Fibroblast of lung (primary cell): ENCODE data around the gene CADM2. TPM values are rescaled to one million over a fixed set of nuclear protein-coding genes. Genes with fewer than 3 reads are reported as not detected.

Source experiments
- DNase-seq, 2 donors: peaks; one replicate each; pipeline versions ENCODE4 v3.0.0 to v3.0.0-alpha.2; 2010; ENCODE audit warnings: low read depth in 2 of 2
- H2AFZ ChIP-seq: 2 replicates; pipeline ENCODE4 v1.5.1; 2012; ENCODE audit warnings: low read length, control low read depth, inconsistent platforms
- H3K27ac ChIP-seq: 2 replicates; pipeline ENCODE4 v1.5.1; 2011; ENCODE audit warnings: low read length, control low read depth; ENCODE audit not compliant: insufficient read depth
- H3K27me3 ChIP-seq: 2 replicates; pipeline ENCODE4 v1.5.1; 2011; ENCODE audit warnings: mild to moderate bottlenecking, low read length; ENCODE audit not compliant: control insufficient read depth, insufficient read depth
- H3K36me3 ChIP-seq: 2 replicates; pipeline ENCODE4 v1.5.1; 2011; ENCODE audit warnings: low read length; ENCODE audit not compliant: control insufficient read depth, insufficient read depth
- H3K4me1 ChIP-seq: 2 replicates; pipeline ENCODE4 v1.5.1; 2011; ENCODE audit warnings: low read length; ENCODE audit not compliant: control insufficient read depth, insufficient read depth; ENCODE audit errors: extremely low read depth
- H3K4me2 ChIP-seq: 2 replicates; pipeline ENCODE4 v1.5.1; 2011; ENCODE audit warnings: low read length, control low read depth; ENCODE audit not compliant: insufficient read depth; ENCODE audit errors: extremely low read depth
- H3K4me3 ChIP-seq, 4 experiments: fragments of 200-600 bp in 1 of 4; sonication (generic) in 1 of 4; replicated peaks in 1 of 4; 2 replicates each; pipeline ENCODE4 v1.5.1; 2011 to 2016; ENCODE audit warnings: low read length in 4 of 4, low read depth in 3 of 4, mild to moderate bottlenecking in 3 of 4, control low read depth in 2 of 4, inconsistent platforms in 1 of 4, mixed read lengths in 1 of 4; ENCODE audit not compliant: insufficient read depth in 1 of 4; ENCODE audit errors: control extremely low read depth in 1 of 4
- H3K79me2 ChIP-seq: 2 replicates; pipeline ENCODE4 v1.5.1; 2012; ENCODE audit warnings: mild to moderate bottlenecking, low read length, inconsistent platforms; ENCODE audit not compliant: control insufficient read depth, insufficient read depth
- H3K9ac ChIP-seq: 2 replicates; pipeline ENCODE4 v1.5.1; 2011; ENCODE audit warnings: mild to moderate bottlenecking, low read length, control low read depth; ENCODE audit not compliant: insufficient read depth
- H3K9me3 ChIP-seq: 2 replicates; pipeline ENCODE4 v1.5.1; 2012; ENCODE audit warnings: low read depth, low read length; ENCODE audit not compliant: control insufficient read depth, insufficient read depth
- H4K20me1 ChIP-seq: 2 replicates; pipeline ENCODE4 v1.5.1; 2011; ENCODE audit warnings: low read length; ENCODE audit not compliant: control insufficient read depth, insufficient read depth; ENCODE audit errors: extremely low read depth
- CTCF ChIP-seq, 2 donors: IDR thresholded peaks in 1 of 2; conservative IDR thresholded peaks in 1 of 2; 1 replicate in 1 of 2; 2 replicates in 1 of 2; pipeline ENCODE4 v1.5.1; 2011 to 2012; ENCODE audit warnings: low read length in 2 of 2, control low read depth in 1 of 2, inconsistent platforms in 1 of 2, low read depth in 1 of 2, mild to moderate bottlenecking in 1 of 2
- EZH2 ChIP-seq: IDR thresholded peaks from 2 replicates; pipeline ENCODE4 v1.5.1; 2012; ENCODE audit warnings: low read length, control low read depth, mild to moderate bottlenecking; ENCODE audit errors: missing control alignments
- polyA plus RNA-seq, 2 donors: library from polyadenylated mRNA; depleted of rRNA in 1 of 2; stranded (reverse) in 1 of 2; unstranded in 1 of 2; fragments of >200 nt; gene quantifications; 2 replicates each; pipeline ENCODE4 v1.2.1, GENCODE V29; 2011 to 2012; ENCODE audit warnings: missing spikeins in 1 of 2
- total RNA-seq: library from RNA; depleted of rRNA; stranded (reverse); fragments of >200 nt; gene quantifications from 2 replicates; pipeline ENCODE4 v1.2.1, GENCODE V29; 2014

The CADM2 gene
- total and polyA plus RNA-seq, 2 donors (not counting 1 experiment from before 2014, with no cell fraction given) = under 0.01 to 0.12 TPM

GRCh38 chr3:85474241-85474640 lies 515.5 kb downstream of the CADM2 start:
- H3K79me2 ChIP-seq = no peaks in the 10 kb centered on the region
- H2AFZ ChIP-seq = no peak overlapping the region
- no peaks in the 10 kb centered on the region for H3K4me1 ChIP-seq
- H4K20me1 ChIP-seq = no peaks in the 10 kb centered on the region
- no peak overlapping the region for H3K9ac ChIP-seq
- no peak overlapping the region for H3K4me2 ChIP-seq
- no peak for DNase-seq
- no peak overlapping the region for H3K4me3 ChIP-seq
- no peaks in the 10 kb centered on the region for H3K9me3 ChIP-seq
- H3K27me3 ChIP-seq = no peaks in the 10 kb centered on the region
- TF ChIP-seq EZH2 (no peak), CTCF (conservative IDR thresholded peaks at IDR 0.05 in 1 of 2, IDR thresholded peaks at IDR 0.05 in 1 of 2; ENCODE audit: low read depth in 1 of 2, low read length in 2 of 2) (no peak)
- H3K36me3 ChIP-seq = no peaks in the 10 kb centered on the region
- H3K27ac ChIP-seq = no peak overlapping the region

- no peak overlapping the region for H3K4me3 ChIP-seq
- peak in 1 of 2 donors; percentile 7 for DNase-seq
- no peak overlapping the region for H3K27ac ChIP-seq
- H3K27me3 ChIP-seq = no peaks in the 10 kb centered on the region
- TF ChIP-seq CTCF (conservative IDR thresholded peaks at IDR 0.05 in 1 of 2, IDR thresholded peaks at IDR 0.05 in 1 of 2; ENCODE audit: low read depth in 1 of 2, low read length in 2 of 2) = no peak
- no peak for TF ChIP-seq EZH2
- no peaks in the 10 kb centered on the region for H3K9me3 ChIP-seq
- H3K79me2 ChIP-seq = no peaks in the 10 kb centered on the region
- H3K4me2 ChIP-seq = no peak overlapping the region
- no peaks in the 10 kb centered on the region for H4K20me1 ChIP-seq
- H3K36me3 ChIP-seq = no peaks in the 10 kb centered on the region
- no peak overlapping the region for H3K9ac ChIP-seq
- no peak overlapping the region for H2AFZ ChIP-seq
- H3K4me1 ChIP-seq = no peaks in the 10 kb centered on the region
Measured at GRCh38 chr3:85475346-85475745, 516.6 kb downstream of the CADM2 start.

GRCh38 chr3:85476891-85477495 lies 518.2 kb downstream of the CADM2 start:
- no peak overlapping the region for H2AFZ ChIP-seq
- H4K20me1 ChIP-seq = no peaks in the 10 kb centered on the region
- H3K36me3 ChIP-seq = no peaks in the 10 kb centered on the region
- H3K27me3 ChIP-seq = no peaks in the 10 kb centered on the region
- H3K27ac ChIP-seq = no peak overlapping the region
- H3K79me2 ChIP-seq = no peaks in the 10 kb centered on the region
- no peak overlapping the region for H3K4me3 ChIP-seq
- DNase-seq = peak; percentile 5 to 20
- no peaks in the 10 kb centered on the region for H3K9me3 ChIP-seq
- no peak overlapping the region for H3K4me2 ChIP-seq
- no peak for TF ChIP-seq EZH2
- no peaks in the 10 kb centered on the region for H3K4me1 ChIP-seq
- no peak overlapping the region for H3K9ac ChIP-seq
